Right hindlimb (tissue), 1 donor: Measurements from ENCODE around the gene NDUFS6.

ENCODE experiments used
- DNase-seq: peaks from one replicate; pipeline ENCODE4 v3.0.0-alpha.2; 2018

Gene NDUFS6

GRCh38 chr5:1857256-1857600 lies 56.0 kb downstream of the NDUFS6 start:
- DNase-seq: no peak

- DNase-seq: no peak
Observed at GRCh38 chr5:1858436-1858835, 57.2 kb downstream of the NDUFS6 start.

GRCh38 chr5:1859099-1859498 lies 57.9 kb downstream of the NDUFS6 start:
- no peak for DNase-seq

GRCh38 chr5:1860021-1860610 lies 58.9 kb downstream of the NDUFS6 start:
- DNase-seq: no peak

- DNase-seq: no peak
Observed at GRCh38 chr5:1860949-1861348, 59.7 kb downstream of the NDUFS6 start.

- no peak for DNase-seq
Observed at GRCh38 chr5:1864896-1865440, 63.8 kb downstream of the NDUFS6 start.

GRCh38 chr5:1865486-1865885 lies 64.3 kb downstream of the NDUFS6 start:
- no peak for DNase-seq
